ENCODE results near the gene RPS18.

Gene RPS18

GRCh38 chr6:33236852-33237251 lies 35.0 kb upstream of the RPS18 start:
- Histone ChIP-seq H3K4me3 (replicated peaks; ENCODE audit: insufficient read depth, low read length) (no peak overlapping the region), H3K27me3 (ENCODE audit: insufficient read depth, poor library complexity, severe bottlenecking) (no peaks in the 10 kb centered on the region), H3K27ac (replicated peaks) (no peak overlapping the region)
- DNase-seq (ENCODE audit: low read depth in 1 of 2, low spot score in 1 of 2), result no peak
- no peak for TF ChIP-seq REST (IDR thresholded peaks at IDR 0.05; ENCODE audit: insufficient replicate concordance, low read depth)
- no peak for TF ChIP-seq SPI1 (IDR thresholded peaks at IDR 0.05; ENCODE audit: borderline replicate concordance, low read depth)

- H3K4me3 ChIP-seq (replicated peaks; ENCODE audit: insufficient read depth, low read length), result no peak overlapping the region
- H3K27me3 ChIP-seq (ENCODE audit: insufficient read depth, poor library complexity, severe bottlenecking), result no peaks in the 10 kb centered on the region
- DNase-seq (ENCODE audit: low read depth in 1 of 2, low spot score in 1 of 2), result no peak
- TF ChIP-seq REST (IDR thresholded peaks at IDR 0.05; ENCODE audit: insufficient replicate concordance, low read depth), result no peak
- no peak for TF ChIP-seq POLR2AphosphoS5 (IDR thresholded peaks at IDR 0.05; ENCODE audit: low read depth)
- TF ChIP-seq GABPA (IDR thresholded peaks at IDR 0.05; ENCODE audit: low read depth), result no peak
- TF ChIP-seq SPI1 (IDR thresholded peaks at IDR 0.05; ENCODE audit: borderline replicate concordance, low read depth), result no peak
- no peak for TF ChIP-seq CTCF (IDR thresholded peaks at IDR 0.05; ENCODE audit: insufficient read depth, low read length)
- H3K27ac ChIP-seq (replicated peaks), result no peak overlapping the region
Measured at GRCh38 chr6:33237741-33238140, 34.1 kb upstream of the RPS18 start.

GRCh38 chr6:33241968-33242367 lies 29.9 kb upstream of the RPS18 start:
- no peak overlapping the region for H3K27ac ChIP-seq (replicated peaks)
- DNase-seq (ENCODE audit: low read depth in 1 of 2, low spot score in 1 of 2), result no peak
- H3K4me3 ChIP-seq (replicated peaks; ENCODE audit: insufficient read depth, low read length), result no peak overlapping the region
- no peak for TF ChIP-seq REST (IDR thresholded peaks at IDR 0.05; ENCODE audit: insufficient replicate concordance, low read depth)
- TF ChIP-seq POLR2AphosphoS5 (IDR thresholded peaks at IDR 0.05; ENCODE audit: low read depth), result no peak
- TF ChIP-seq CTCF (IDR thresholded peaks at IDR 0.05; ENCODE audit: insufficient read depth, low read length), result no peak
- TF ChIP-seq SPI1 (IDR thresholded peaks at IDR 0.05; ENCODE audit: borderline replicate concordance, low read depth), result no peak
- TF ChIP-seq GABPA (IDR thresholded peaks at IDR 0.05; ENCODE audit: low read depth), result no peak
- H3K27me3 ChIP-seq (ENCODE audit: insufficient read depth, poor library complexity, severe bottlenecking), result peaks cover 4% of the 10 kb centered on the region

- TF ChIP-seq SPI1 (IDR thresholded peaks at IDR 0.05; ENCODE audit: borderline replicate concordance, low read depth), result no peak
- no peak for TF ChIP-seq CTCF (IDR thresholded peaks at IDR 0.05; ENCODE audit: insufficient read depth, low read length)
- Histone ChIP-seq H3K27me3 (ENCODE audit: insufficient read depth, poor library complexity, severe bottlenecking) (peaks cover 4% of the 10 kb centered on the region), H3K27ac (replicated peaks) (no peak overlapping the region), H3K4me3 (replicated peaks; ENCODE audit: insufficient read depth, low read length) (no peak overlapping the region)
- no peak for DNase-seq (ENCODE audit: low read depth in 1 of 2, low spot score in 1 of 2)
Measured at GRCh38 chr6:33243476-33243875, 28.4 kb upstream of the RPS18 start.
